Upper lobe of left lung (tissue), 6 donors: ENCODE data around the gene MARK3. TPM values are rescaled to one million over a fixed set of nuclear protein-coding genes. Genes with fewer than 3 reads are reported as not detected.

Source experiments
- ATAC-seq, 2 donors: fragments of 200-7000 bp; cut with Tn5 transposase; one replicate each; pipeline ENCODE4 v1.9.1; 2022; ENCODE audit warnings: mild to moderate bottlenecking in 2 of 2, moderate library complexity in 2 of 2; ENCODE audit not compliant: low FRiP score in 2 of 2
- DNase-seq, 2 donors: peaks; one replicate each; pipeline ENCODE4 v3.0.0-alpha.2; 2019 to 2020
- H3K27ac ChIP-seq, 4 donors: fragments of 200-600 bp; sonication (generic); one replicate each; pipeline ENCODE4 v1.5.1; 2016 to 2019
- H3K27me3 ChIP-seq, 4 donors: fragments of 200-600 bp; sonication (generic); one replicate each; pipeline ENCODE4 v1.5.1; 2017 to 2019
- H3K36me3 ChIP-seq, 4 donors: fragments of 200-600 bp; sonication (generic); one replicate each; pipeline ENCODE4 v1.5.1; 2016 to 2019
- H3K4me1 ChIP-seq, 4 donors: fragments of 200-600 bp; sonication (generic); one replicate each; pipeline ENCODE4 v1.5.1; 2018 to 2019
- H3K4me3 ChIP-seq, 4 donors: fragments of 200-600 bp; sonication (generic); one replicate each; pipeline ENCODE4 v1.5.1; 2017 to 2019; ENCODE audit warnings: mild to moderate bottlenecking in 2 of 4, moderate library complexity in 1 of 4
- H3K9me3 ChIP-seq, 4 donors: fragments of 200-600 bp; sonication (generic); one replicate each; pipeline ENCODE4 v1.5.1; 2018 to 2019
- EP300 ChIP-seq, 4 donors: sonication (generic); formaldehyde crosslinking; IDR thresholded peaks; one replicate each; pipeline ENCODE4 v1.5.1; 2017; ENCODE audit warnings: antibody characterized with exemption in 4 of 4, control low read depth in 2 of 4
- POLR2A ChIP-seq, 4 donors: fragments of 450-650 bp; IDR thresholded peaks; one replicate each; pipeline ENCODE4 v1.5.1; 2016 to 2017; ENCODE audit warnings: antibody characterized with exemption in 4 of 4, mild to moderate bottlenecking in 2 of 4
- POLR2AphosphoS5 ChIP-seq, 2 donors: sonication (generic); formaldehyde crosslinking; IDR thresholded peaks; one replicate each; pipeline ENCODE4 v1.5.1; 2017; ENCODE audit warnings: antibody characterized with exemption in 2 of 2
- WGBS, 2 donors: methylation state at CpG; one replicate each; pipeline ENCODE4 v1.1.5; 2017 to 2018; 5-methylcytosine and 5-hydroxymethylcytosine counted together
- total RNA-seq, 6 donors: library from RNA; depleted of rRNA in 4 of 6; stranded (reverse); fragments of >200 nt in 4 of 6; gene quantifications; one replicate each; pipeline versions ENCODE4 v1.1.0 to v1.2.1, GENCODE V29; 2016 to 2021
- TF ChIP-seq, protein P1 (sequence below), 6 experiments: fragments of 450-650 bp in 4 of 6; fragments of 200-600 bp in 2 of 6; sonication (generic) in 2 of 6; IDR thresholded peaks; one replicate each; pipeline ENCODE4 v1.5.1; 2016 to 2019; ENCODE audit warnings: antibody characterized with exemption in 6 of 6
- donor health status: DM: no; HTN: no; CAD: no; lungs with moderate emphysema.
- donor health status: DM: no; HTN: yes; CAD: no; lungs with severe emphysema.

MARK3 gene
- total RNA-seq, 6 donors from 2014 or later: 84.5 to 190 (median 132) TPM

GRCh38 chr14:103428723-103429556 is 43.7 kb downstream of the MARK3 start:
- Histone ChIP-seq H3K4me3 (no peak overlapping the region), H3K4me1 (peaks cover 18 to 24% (median 22%) of the 10 kb centered on the region in 4 donors), H3K27ac (peak overlapping the region in 1 of 4 donors; percentile 64), H3K27me3 (no peaks in the 10 kb centered on the region), H3K36me3 (peaks cover 0 to 3% (median 0%) of the 10 kb centered on the region in 4 donors), H3K9me3 (no peaks in the 10 kb centered on the region)
- ATAC-seq (no peak), DNase-seq (no peak)
- 67 to 73% methylated on average over 3 of the region's 3 CpGs for WGBS, 2 donors
- no peak for TF ChIP-seq POLR2A (IDR thresholded peaks at IDR 0.05)
- no peak for TF ChIP-seq EP300 (IDR thresholded peaks at IDR 0.05)
- TF ChIP-seq, protein P1, sequence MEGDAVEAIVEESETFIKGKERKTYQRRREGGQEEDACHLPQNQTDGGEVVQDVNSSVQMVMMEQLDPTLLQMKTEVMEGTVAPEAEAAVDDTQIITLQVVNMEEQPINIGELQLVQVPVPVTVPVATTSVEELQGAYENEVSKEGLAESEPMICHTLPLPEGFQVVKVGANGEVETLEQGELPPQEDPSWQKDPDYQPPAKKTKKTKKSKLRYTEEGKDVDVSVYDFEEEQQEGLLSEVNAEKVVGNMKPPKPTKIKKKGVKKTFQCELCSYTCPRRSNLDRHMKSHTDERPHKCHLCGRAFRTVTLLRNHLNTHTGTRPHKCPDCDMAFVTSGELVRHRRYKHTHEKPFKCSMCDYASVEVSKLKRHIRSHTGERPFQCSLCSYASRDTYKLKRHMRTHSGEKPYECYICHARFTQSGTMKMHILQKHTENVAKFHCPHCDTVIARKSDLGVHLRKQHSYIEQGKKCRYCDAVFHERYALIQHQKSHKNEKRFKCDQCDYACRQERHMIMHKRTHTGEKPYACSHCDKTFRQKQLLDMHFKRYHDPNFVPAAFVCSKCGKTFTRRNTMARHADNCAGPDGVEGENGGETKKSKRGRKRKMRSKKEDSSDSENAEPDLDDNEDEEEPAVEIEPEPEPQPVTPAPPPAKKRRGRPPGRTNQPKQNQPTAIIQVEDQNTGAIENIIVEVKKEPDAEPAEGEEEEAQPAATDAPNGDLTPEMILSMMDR (IDR thresholded peaks at IDR 0.05): no peak
- TF ChIP-seq POLR2AphosphoS5 (IDR thresholded peaks at IDR 0.05): no peak

- Histone ChIP-seq H3K4me1 (peaks cover 18 to 31% (median 22%) of the 10 kb centered on the region in 4 donors), H3K36me3 (peaks cover 0 to 9% (median 3%) of the 10 kb centered on the region in 4 donors), H3K4me3 (no peak overlapping the region), H3K27me3 (no peaks in the 10 kb centered on the region), H3K27ac (no peak overlapping the region), H3K9me3 (no peaks in the 10 kb centered on the region)
- TF ChIP-seq, protein P1 (IDR thresholded peaks at IDR 0.05): no peak
- no peak for TF ChIP-seq POLR2AphosphoS5 (IDR thresholded peaks at IDR 0.05)
- no peak for TF ChIP-seq EP300 (IDR thresholded peaks at IDR 0.05)
- TF ChIP-seq POLR2A (IDR thresholded peaks at IDR 0.05): no peak
- no peak for DNase-seq
- no peak for ATAC-seq
- WGBS, 2 donors: 88 to 90% methylated on average over 3 of the region's 3 CpGs
Measured at GRCh38 chr14:103430358-103430757, 45.1 kb downstream of the MARK3 start.

GRCh38 chr14:103432627-103433026 is 47.4 kb downstream of the MARK3 start:
- WGBS, 2 donors: 97 to 98% methylated on average over 4 of the region's 4 CpGs
- no peak overlapping the region for H3K27ac ChIP-seq
- DNase-seq: no peak
- H3K9me3 ChIP-seq: no peaks in the 10 kb centered on the region
- H3K27me3 ChIP-seq: no peaks in the 10 kb centered on the region
- TF ChIP-seq POLR2AphosphoS5 (IDR thresholded peaks at IDR 0.05) (no peak), POLR2A (IDR thresholded peaks at IDR 0.05) (no peak), EP300 (IDR thresholded peaks at IDR 0.05) (no peak)
- TF ChIP-seq, protein P1 (IDR thresholded peaks at IDR 0.05): no peak
- peaks cover 0 to 9% (median 3%) of the 10 kb centered on the region in 4 donors for H3K36me3 ChIP-seq
- H3K4me3 ChIP-seq: no peak overlapping the region
- peaks cover 15 to 23% (median 19%) of the 10 kb centered on the region in 4 donors for H3K4me1 ChIP-seq
- no peak for ATAC-seq

GRCh38 chr14:103433916-103434563 is 48.8 kb downstream of the MARK3 start:
- no peak for TF ChIP-seq POLR2A (IDR thresholded peaks at IDR 0.05)
- TF ChIP-seq, protein P1 (IDR thresholded peaks at IDR 0.05): no peak
- TF ChIP-seq EP300 (IDR thresholded peaks at IDR 0.05): no peak
- TF ChIP-seq POLR2AphosphoS5 (IDR thresholded peaks at IDR 0.05): no peak
- H3K27ac ChIP-seq: no peak overlapping the region
- 90 to 96% methylated on average over 10 of the region's 10 CpGs for WGBS, 2 donors
- ATAC-seq: no peak
- peaks cover 4 to 13% (median 6%) of the 10 kb centered on the region in 4 donors for H3K4me1 ChIP-seq
- peaks cover 0 to 10% (median 3%) of the 10 kb centered on the region in 4 donors for H3K36me3 ChIP-seq
- no peak overlapping the region for H3K4me3 ChIP-seq
- no peak for DNase-seq
- H3K27me3 ChIP-seq: no peaks in the 10 kb centered on the region
- H3K9me3 ChIP-seq: no peaks in the 10 kb centered on the region
